COLO829 (cell line): ENCODE measurements around the gene SLC35D2.
A peak's percentile ranks its signal among the peaks of the same experiment; 100 is the strongest.

ENCODE experiments used
- DNase-seq: peaks from one replicate; pipeline ENCODE4 v3.0.0; 2012; ENCODE audit warnings: low spot score

SLC35D2 gene

GRCh38 chr9:96383165-96383942 is at the start of gene SLC35D2:
Gene SLC35D2, minus strand, starts transcription at chr9:96383711. Its CDS starts 77 bp downstream, at chr9:96383634.
- peak; percentile 30 for DNase-seq

DNA sequence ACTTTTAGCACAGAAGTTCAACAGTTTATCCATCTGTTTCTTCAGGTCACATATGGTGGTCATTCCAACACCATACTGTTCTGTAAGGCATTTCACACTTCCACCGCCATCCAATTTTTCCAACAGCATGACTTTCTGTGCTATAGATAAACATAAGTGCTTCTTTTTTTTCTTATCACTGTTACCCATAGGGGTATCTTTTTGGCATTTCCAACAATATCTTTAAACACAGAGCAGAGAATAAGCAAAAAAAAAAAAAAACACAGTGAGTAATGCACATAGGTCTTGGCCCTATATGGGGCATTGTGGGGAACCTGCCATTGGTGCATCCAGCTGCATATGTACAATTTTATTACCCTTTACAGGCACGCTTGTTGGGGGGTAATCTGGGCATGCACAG is 46.9 kb upstream of the SLC35D2 start:
- DNase-seq: no peak

- no peak for DNase-seq
Observed at GRCh38 chr9:96429732-96430131, 46.2 kb upstream of the SLC35D2 start.

GRCh38 chr9:96425500-96426169 is 42.1 kb upstream of the SLC35D2 start:
- DNase-seq: no peak

GRCh38 chr9:96423985-96424336 is 40.5 kb upstream of the SLC35D2 start:
- no peak for DNase-seq

DNA sequence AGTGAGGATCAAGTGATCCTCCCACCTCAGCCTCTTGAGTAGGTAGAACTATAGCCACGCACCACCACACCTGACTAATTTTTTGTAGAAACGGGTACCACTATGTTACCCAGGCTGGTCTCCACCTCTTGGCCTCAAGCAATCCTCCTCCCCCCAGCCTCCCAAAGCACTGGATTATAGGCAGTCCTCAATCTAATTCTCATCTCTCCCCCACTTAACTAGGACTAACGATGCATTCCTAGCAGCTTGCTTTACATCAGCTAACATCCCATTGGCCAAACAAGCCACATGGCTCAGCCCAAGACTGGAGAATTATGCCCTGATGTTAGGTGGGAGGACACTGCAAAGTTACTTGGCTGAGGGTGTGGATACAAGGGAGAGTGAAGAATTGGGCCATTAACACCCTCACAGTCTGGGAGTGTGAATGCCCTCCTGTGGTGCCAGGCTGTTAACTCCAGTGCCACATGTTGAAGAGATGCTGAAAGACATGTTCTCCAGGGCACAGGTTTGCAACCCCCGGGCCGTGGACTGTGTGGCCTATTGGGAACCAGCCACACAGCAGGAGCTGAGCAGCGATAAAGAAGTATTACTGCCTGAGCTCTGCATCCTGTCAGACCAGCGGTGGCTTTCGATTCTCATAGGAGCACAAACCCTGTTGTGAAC is 39.9 kb upstream of the SLC35D2 start:
- DNase-seq: no peak

GRCh38 chr9:96420468-96421219 is 37.1 kb upstream of the SLC35D2 start:
- DNase-seq: peak; percentile 91

GRCh38 chr9:96419691-96419969 is 36.1 kb upstream of the SLC35D2 start:
- no peak for DNase-seq

- DNase-seq: peak; percentile 64
Observed at GRCh38 chr9:96418920-96419690, 35.6 kb upstream of the SLC35D2 start.

DNA sequence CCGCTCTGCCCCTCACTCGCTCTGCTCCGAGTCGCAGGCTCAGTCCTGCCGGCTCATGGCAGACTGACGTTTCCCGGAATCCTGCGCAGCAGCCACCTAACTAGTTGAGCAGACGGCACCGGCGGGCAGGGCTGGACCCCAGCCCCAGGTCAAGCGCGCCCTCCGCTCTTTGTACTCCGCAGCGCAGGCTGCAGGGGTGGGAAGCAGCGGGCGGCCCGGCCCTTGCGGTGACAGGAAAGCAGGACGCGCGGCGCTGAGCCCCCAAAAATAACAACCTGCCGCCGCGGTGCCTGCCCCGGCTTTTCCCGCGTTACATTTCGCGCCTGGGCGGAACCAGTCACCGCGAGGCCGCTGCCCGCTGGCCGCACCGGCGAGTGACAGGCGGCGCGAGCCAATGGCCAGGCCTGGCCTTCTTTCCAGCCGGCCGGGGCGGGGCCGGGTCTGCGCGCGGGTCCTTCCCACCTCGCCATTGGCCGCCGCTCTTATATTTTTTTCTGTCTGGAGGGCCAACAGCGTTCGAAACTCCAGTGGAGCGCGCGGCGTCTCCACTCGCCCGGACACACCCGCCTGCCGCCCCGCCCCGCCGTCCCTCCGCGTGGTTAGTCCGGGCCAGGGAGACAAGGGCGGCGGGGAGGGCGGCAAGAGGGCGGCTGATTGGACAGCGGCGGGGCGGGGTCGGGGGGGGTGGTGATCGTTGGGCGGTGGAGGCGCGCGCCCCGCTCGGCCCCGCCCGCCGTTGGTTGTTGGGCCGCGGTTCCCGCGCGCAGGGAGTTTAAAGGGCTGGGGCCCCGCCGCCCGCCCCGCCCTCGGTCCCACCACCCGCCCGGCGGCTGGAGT is 34.8 kb upstream of the SLC35D2 start, which contains the start of gene ZNF367:
ZNF367 (minus strand) TSS at position 288 of the 837 bp plus-strand sequence. CDS start 338 bp downstream, outside the sequence.
- peak; percentile 85 for DNase-seq

GRCh38 chr9:96417661-96418082 is 34.2 kb upstream of the SLC35D2 start:
- no peak for DNase-seq

- peak; percentile 81 for DNase-seq
Observed at GRCh38 chr9:96417051-96417586, 33.6 kb upstream of the SLC35D2 start.

GRCh38 chr9:96413302-96414221 is 30.1 kb upstream of the SLC35D2 start:
- DNase-seq: no peak

GRCh38 chr9:96412174-96412913 is 28.8 kb upstream of the SLC35D2 start:
- no peak for DNase-seq

- DNase-seq: no peak
Observed at GRCh38 chr9:96411129-96411838, 27.8 kb upstream of the SLC35D2 start.

- no peak for DNase-seq
Observed at GRCh38 chr9:96408409-96409280, 25.1 kb upstream of the SLC35D2 start.
